ENCODE data around the gene STK25.
"Not testable (repeated sequence)": the region's sequence is repeated elsewhere in the genome, so short reads cannot be mapped to it uniquely, and the experiment has no call there.

- not testable (repeated sequence) for TF ChIP-seq CTCF (IDR thresholded peaks at IDR 0.05; ENCODE audit: low read depth, low read length); POLR2A (IDR thresholded peaks at IDR 0.05; ENCODE audit: extremely low read depth, insufficient read length); MYC (IDR thresholded peaks at IDR 0.05; ENCODE audit: low read depth, low read length)
Measured at GRCh38 chr2:241450092-241450491, 58.3 kb downstream of the STK25 start.

All from NB4 (cell line).